ENCODE results near the gene MRPS34.

DNA sequence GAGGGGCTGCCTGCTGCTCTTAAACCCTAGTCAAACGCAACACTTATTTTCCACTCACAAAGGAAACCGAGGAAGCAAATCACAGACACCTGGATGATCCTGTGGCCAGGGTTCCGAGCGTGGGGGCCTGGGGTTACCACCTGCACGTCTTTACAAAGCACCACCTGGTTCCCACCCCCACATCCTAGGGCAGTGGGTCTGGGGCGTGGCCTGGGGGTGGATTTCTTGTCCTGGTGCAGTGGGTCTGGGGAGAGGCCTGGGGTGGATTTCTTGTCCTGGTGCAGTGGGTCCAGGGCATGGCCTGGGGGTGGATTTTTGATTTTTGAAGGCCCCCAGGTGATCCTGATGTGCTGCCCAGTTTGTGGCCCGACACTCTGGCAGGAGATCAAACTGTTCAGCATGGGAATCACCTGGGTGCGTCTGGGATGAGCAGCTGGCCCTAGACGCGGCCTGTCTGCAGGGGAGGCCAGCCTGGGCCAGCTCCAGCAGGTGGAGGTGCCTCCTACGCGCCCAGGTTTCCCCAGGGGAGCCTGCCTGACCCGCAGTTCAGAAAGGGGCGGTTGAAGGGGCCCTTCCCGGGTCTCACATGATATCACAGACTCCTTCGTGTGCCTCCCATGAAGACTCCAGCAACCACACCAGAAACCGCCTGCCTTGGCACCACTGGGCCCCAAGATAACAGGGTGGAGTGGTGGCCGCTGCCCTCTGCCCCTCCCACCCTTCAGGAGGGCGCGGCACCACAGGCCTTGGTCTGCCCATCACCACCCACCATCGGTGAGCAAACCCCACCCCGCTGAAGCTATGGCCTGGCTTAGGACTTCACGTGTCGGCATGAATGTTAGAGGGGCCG is 47.4 kb upstream of the MRPS34 start:
- TF ChIP-seq, protein P1, sequence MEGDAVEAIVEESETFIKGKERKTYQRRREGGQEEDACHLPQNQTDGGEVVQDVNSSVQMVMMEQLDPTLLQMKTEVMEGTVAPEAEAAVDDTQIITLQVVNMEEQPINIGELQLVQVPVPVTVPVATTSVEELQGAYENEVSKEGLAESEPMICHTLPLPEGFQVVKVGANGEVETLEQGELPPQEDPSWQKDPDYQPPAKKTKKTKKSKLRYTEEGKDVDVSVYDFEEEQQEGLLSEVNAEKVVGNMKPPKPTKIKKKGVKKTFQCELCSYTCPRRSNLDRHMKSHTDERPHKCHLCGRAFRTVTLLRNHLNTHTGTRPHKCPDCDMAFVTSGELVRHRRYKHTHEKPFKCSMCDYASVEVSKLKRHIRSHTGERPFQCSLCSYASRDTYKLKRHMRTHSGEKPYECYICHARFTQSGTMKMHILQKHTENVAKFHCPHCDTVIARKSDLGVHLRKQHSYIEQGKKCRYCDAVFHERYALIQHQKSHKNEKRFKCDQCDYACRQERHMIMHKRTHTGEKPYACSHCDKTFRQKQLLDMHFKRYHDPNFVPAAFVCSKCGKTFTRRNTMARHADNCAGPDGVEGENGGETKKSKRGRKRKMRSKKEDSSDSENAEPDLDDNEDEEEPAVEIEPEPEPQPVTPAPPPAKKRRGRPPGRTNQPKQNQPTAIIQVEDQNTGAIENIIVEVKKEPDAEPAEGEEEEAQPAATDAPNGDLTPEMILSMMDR (conservative IDR thresholded peaks at IDR 0.05; ENCODE audit: low read depth, low read length) = no peak
- TF ChIP-seq EZH2 (IDR thresholded peaks at IDR 0.05; ENCODE audit: borderline replicate concordance, low read depth, low read length, poor library complexity, severe bottlenecking) = no peak
